Ovary (tissue), 9 donors: Measurements from ENCODE around the gene LRRC36. TPM values are rescaled to one million over a fixed set of nuclear protein-coding genes. Genes with fewer than 3 reads are reported as not detected.

Experiments used
- DNase-seq, 5 donors: peaks; one replicate each; pipeline ENCODE4 v3.0.0-alpha.2; 2019 to 2020
- H3K27ac ChIP-seq, 2 donors: fragments of 200-600 bp; one replicate each; pipeline versions ENCODE4 v1.5.1 to v1.8.0; 2019 to 2022
- H3K27me3 ChIP-seq: fragments of 200-600 bp; one replicate; pipeline ENCODE4 v1.8.0; 2022
- H3K36me3 ChIP-seq: fragments of 200-600 bp; sonication (generic); one replicate; pipeline ENCODE4 v1.5.1; 2019
- H3K4me1 ChIP-seq: one replicate; pipeline ENCODE4 v1.8.1; 2013; ENCODE audit warnings: mild to moderate bottlenecking, moderate library complexity; ENCODE audit not compliant: insufficient read depth
- H3K4me3 ChIP-seq: fragments of 200-600 bp; sonication (generic); one replicate; pipeline ENCODE4 v1.5.1; 2017
- H3K9me3 ChIP-seq, 2 donors: fragments of 200-600 bp in 1 of 2; sonication (generic) in 1 of 2; one replicate each; pipeline versions ENCODE4 v1.5.1 to v1.8.1; 2013 to 2019; ENCODE audit warnings: mild to moderate bottlenecking in 1 of 2, moderate library complexity in 1 of 2
- EP300 ChIP-seq: sonication (generic); formaldehyde crosslinking; IDR thresholded peaks from one replicate; pipeline ENCODE4 v1.6.1; 2017; ENCODE audit warnings: antibody characterized with exemption
- POLR2A ChIP-seq: fragments of 450-650 bp; IDR thresholded peaks from one replicate; pipeline ENCODE4 v1.6.1; 2017; ENCODE audit warnings: antibody characterized with exemption, mild to moderate bottlenecking, moderate library complexity
- WGBS, 3 donors: extraction: QIAGEN DNeasy Blood & Tissue Kit in 1 of 3; methylation state at CpG; one replicate each; pipeline versions ENCODE4 v1.1.5 to v1.1.7; 2013 to 2017; 5-methylcytosine and 5-hydroxymethylcytosine counted together
- intact Hi-C, 4 donors: fragments of 100-400 bp; cut with DNase I; formaldehyde crosslinking; loops; one replicate each; pipeline versions ENCODE4 v1.11.0 to v1.15.1; 2022 to 2023
- polyA plus RNA-seq, 2 donors: library from polyadenylated mRNA; stranded (reverse); fragments of 200-250 nt in 1 of 2; fragments of 350-450 nt in 1 of 2; fragmentation: Illumina TruSeq in 1 of 2; extraction: RNeasy Lipid Tissue Mini Kit (QIAGEN cat#74804) in 1 of 2; gene quantifications; one replicate each; pipeline ENCODE4 v1.2.3, GENCODE V29; 2013 to 2014
- total RNA-seq, 7 donors: library from RNA; depleted of rRNA in 2 of 7; stranded (reverse); fragments of >200 nt in 2 of 7; fragmentation: NEBNext Ultra II Directional in 3 of 7; extraction: Animal tissue kit (Norgen Biotek cat#: 25700) in 3 of 7; gene quantifications; one replicate each; pipeline versions ENCODE4 v1.1.0 to v1.2.4, GENCODE V29; 2016 to 2023
- TF ChIP-seq, protein P1 (sequence below), 3 donors: fragments of 450-650 bp in 2 of 3; fragments of 200-600 bp in 1 of 3; IDR thresholded peaks; one replicate each; pipeline versions ENCODE4 v1.5.1 to v1.8.0; 2016 to 2022; ENCODE audit warnings: antibody characterized with exemption in 3 of 3, mild to moderate bottlenecking in 1 of 3
- donor health status: DM: no; HTN: no; CAD: no; lungs with moderate emphysema.
- donor health status: DM: no; HTN: no; CAD: no.
- donor health status: Bipolar disorder and iron deficiency.
- donor health status: DM: yes; HTN: yes; CAD: no.
- donor health status: DM: no; HTN: no; CAD: no.
- donor health status: DM: yes; HTN: yes; CAD: no.

Gene LRRC36
- total and polyA plus RNA-seq, 9 donors, result 0.58 to 2.6 (median 0.96) TPM; not detected in 1

DNA sequence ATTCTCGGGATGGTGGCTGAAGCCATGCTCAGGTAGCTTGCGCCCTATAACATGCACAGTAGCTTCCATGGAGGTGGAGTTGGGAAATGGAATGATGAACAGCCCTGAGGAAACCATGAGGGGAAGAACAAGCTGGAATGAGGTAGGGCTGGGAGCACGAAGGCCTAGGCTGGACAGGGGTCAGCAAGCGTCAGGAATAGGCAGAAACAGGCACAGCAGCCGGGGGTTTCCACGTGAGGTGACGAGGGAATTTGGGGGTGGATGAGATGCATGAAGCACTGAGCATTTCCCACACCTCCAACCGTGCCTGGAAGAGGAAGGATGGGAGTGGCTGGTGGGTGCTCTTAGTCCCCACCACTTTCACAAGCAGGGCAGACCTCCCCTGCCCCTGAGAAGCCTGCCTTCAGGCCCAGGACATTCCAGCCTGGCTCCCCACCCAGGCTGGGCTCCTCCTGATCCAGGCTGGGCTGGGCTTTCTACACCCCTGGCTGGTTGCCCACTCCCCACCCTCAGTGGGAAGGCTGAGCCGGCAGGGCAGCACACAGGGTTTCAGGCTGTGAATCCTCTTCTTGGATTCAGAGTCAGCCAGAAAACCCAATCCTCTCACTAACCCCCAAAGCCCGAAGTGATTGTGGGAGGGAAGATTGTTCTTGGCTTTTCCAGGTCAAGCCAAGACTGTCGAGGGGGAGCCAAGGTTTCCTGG, 25.4 kb upstream of the LRRC36 start:
- Histone ChIP-seq H3K9me3 (no peaks in the 10 kb centered on the region), H3K27ac (peak overlapping the region; percentile 17 to 28), H3K4me3 (no peak overlapping the region), H3K27me3 (no peaks in the 10 kb centered on the region), H3K36me3 (no peaks in the 10 kb centered on the region), H3K4me1 (no peaks in the 10 kb centered on the region)
- intact Hi-C loops, result no loop called here
- TF ChIP-seq, protein P1, sequence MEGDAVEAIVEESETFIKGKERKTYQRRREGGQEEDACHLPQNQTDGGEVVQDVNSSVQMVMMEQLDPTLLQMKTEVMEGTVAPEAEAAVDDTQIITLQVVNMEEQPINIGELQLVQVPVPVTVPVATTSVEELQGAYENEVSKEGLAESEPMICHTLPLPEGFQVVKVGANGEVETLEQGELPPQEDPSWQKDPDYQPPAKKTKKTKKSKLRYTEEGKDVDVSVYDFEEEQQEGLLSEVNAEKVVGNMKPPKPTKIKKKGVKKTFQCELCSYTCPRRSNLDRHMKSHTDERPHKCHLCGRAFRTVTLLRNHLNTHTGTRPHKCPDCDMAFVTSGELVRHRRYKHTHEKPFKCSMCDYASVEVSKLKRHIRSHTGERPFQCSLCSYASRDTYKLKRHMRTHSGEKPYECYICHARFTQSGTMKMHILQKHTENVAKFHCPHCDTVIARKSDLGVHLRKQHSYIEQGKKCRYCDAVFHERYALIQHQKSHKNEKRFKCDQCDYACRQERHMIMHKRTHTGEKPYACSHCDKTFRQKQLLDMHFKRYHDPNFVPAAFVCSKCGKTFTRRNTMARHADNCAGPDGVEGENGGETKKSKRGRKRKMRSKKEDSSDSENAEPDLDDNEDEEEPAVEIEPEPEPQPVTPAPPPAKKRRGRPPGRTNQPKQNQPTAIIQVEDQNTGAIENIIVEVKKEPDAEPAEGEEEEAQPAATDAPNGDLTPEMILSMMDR (IDR thresholded peaks at IDR 0.05), result no peak
- TF ChIP-seq POLR2A (no peak), EP300 (no peak)
- WGBS, 3 donors, result 36 to 57% (median 52%) methylated on average over 11 of the region's 11 CpGs
- DNase-seq, result peak; percentile 78 to 91 (median 79)

DNA sequence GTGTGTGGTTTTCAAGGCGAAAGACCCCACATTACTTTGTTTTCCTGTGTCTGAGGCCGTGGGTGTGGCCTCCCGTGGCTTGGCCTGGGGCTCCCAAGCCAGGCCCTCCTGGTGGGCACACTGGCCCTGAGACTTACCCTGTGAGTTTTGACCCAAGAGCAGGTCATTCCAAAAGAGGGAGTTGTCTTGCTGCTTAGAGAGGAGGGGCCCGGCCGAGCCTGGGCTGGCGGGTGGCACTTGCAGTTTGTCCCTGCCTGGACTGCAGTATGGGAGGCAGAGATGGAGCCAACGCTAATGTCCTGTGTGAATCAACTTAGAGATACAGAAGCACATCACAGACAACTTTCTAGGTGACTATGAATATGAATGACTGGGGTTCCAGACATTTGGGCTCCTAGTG, 24.5 kb upstream of the LRRC36 start:
- TF ChIP-seq, protein P1 (IDR thresholded peaks at IDR 0.05), result no peak
- TF ChIP-seq EP300 (no peak), POLR2A (no peak)
- whole genome bisulfite sequencing, 3 donors, result 40 to 50% (median 49%) methylated on average over 7 of the region's 7 CpGs
- Histone ChIP-seq H3K4me1 (no peaks in the 10 kb centered on the region), H3K9me3 (no peaks in the 10 kb centered on the region), H3K36me3 (no peaks in the 10 kb centered on the region), H3K27me3 (no peaks in the 10 kb centered on the region), H3K27ac (peak overlapping the region; percentile 17 to 28), H3K4me3 (no peak overlapping the region)
- peak in 1 of 5 donors; percentile 48 for DNase-seq
- intact Hi-C loops, result no loop called here

DNA sequence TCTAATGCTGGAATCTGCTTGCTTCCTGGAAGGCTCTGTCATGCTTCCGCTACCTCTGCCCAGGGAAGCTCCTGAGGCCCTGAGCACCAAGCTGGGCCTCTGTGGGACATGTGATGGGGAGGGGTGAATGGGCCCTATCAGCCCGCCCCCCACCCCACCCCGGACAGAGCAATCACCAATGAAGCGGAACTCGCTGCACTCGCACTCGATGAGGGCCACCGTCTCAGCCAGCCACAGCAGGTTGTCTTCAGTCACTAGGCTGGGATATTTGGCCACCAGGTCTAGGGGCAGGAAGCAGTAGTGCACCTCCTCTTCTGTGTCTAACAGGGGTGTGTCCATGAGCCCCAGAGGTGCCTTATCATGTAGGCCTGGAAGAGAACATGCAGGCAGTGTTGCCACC, 23.6 kb upstream of the LRRC36 start:
- no peak overlapping the region for H3K4me3 ChIP-seq
- H3K36me3 ChIP-seq, result no peaks in the 10 kb centered on the region
- intact Hi-C loops, result no loop called here
- H3K9me3 ChIP-seq, result no peaks in the 10 kb centered on the region
- H3K4me1 ChIP-seq, result no peaks in the 10 kb centered on the region
- H3K27ac ChIP-seq, result no peak overlapping the region
- H3K27me3 ChIP-seq, result no peaks in the 10 kb centered on the region
- no peak for DNase-seq
- TF ChIP-seq POLR2A (no peak), EP300 (no peak)
- TF ChIP-seq, protein P1 (IDR thresholded peaks at IDR 0.05), result no peak
- WGBS, 3 donors, result 82 to 91% (median 86%) methylated on average over 8 of the region's 8 CpGs

DNA sequence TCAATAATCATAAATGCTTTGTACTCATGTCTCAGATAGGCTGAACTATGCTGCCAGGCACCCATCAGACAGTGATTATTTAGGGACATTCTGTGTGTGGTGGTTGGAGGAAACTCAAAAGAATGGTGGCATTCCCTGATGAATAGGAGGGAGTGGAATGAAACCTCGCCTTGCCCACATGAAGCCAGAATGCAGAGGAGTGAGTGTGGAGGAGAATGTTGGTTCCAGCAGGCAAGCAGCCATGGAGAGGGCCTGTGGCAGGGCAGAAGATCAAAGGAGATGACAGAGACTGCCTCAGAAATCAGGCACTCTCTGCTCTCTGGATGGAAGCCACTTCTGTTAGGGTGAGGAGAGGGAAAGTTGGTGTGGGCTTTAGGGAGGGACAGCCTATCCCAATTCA, 22.6 kb upstream of the LRRC36 start:
- no peak overlapping the region for H3K27ac ChIP-seq
- H3K9me3 ChIP-seq, result no peaks in the 10 kb centered on the region
- TF ChIP-seq, protein P1 (IDR thresholded peaks at IDR 0.05), result no peak
- TF ChIP-seq EP300, result no peak
- no peak for TF ChIP-seq POLR2A
- no peaks in the 10 kb centered on the region for H3K36me3 ChIP-seq
- H3K27me3 ChIP-seq, result no peaks in the 10 kb centered on the region
- no peak overlapping the region for H3K4me3 ChIP-seq
- no peak for DNase-seq
- WGBS, 3 donors, result 80 to 83% (median 82%) methylated on average over 1 of the region's 1 CpG
- intact Hi-C loops, result no loop called here
- no peaks in the 10 kb centered on the region for H3K4me1 ChIP-seq
